ENCODE results near the gene IRAK4. TPM values are rescaled to one million over a fixed set of nuclear protein-coding genes. Genes with fewer than 3 reads are reported as not detected.
"Not testable (repeated sequence)": the region's sequence is repeated elsewhere in the genome, so short reads cannot be mapped to it uniquely, and the experiment has no call there.

The IRAK4 gene
- polyA plus RNA-seq, 1 donor (not counting 4 experiments of a cell fraction or from before 2014, with no cell fraction given) = 13.9 TPM

DNA sequence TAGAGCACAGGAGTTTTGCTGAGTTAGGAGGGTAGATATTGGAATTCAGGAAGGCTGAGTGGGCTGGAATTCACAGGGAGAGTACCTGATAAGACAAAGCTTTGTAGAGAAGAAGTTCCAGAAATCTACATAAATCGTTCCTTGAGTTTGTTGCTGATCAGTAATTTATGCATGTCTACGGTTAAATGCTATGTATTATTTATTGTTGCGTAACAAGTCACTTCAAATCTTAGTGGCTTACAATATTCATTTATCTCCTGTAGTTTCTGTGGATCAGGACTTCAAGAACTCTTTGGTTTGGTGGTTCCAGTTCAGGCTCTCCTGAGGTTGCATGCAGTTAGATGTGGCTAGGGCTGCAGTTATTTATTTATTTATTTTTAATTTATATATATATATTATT is 7.9 kb upstream of the IRAK4 start:
- Histone ChIP-seq H3K9me1 (ENCODE audit: control insufficient read depth, extremely low read depth, insufficient read depth, low read length) (no peaks in the 10 kb centered on the region), H3K36me3 (ENCODE audit: control insufficient read depth in 2 of 2, extremely low read depth in 1 of 2, insufficient read depth in 2 of 2, low read length in 2 of 2) (peaks cover 0 to 8% of the 10 kb centered on the region in 2 experiments), H2AFZ (ENCODE audit: control insufficient read depth, low read length) (no peak overlapping the region), H3K9ac (ENCODE audit: control insufficient read depth, extremely low read depth, insufficient read depth, low read length) (no peak overlapping the region), H3K4me2 (ENCODE audit: control insufficient read depth, extremely low read depth, insufficient read depth, low read depth, low read length) (no peak overlapping the region), H3K27me3 (ENCODE audit: control insufficient read depth, extremely low read depth, insufficient read depth, low read length) (no peaks in the 10 kb centered on the region), H3K27ac (ENCODE audit: control insufficient read depth, insufficient read depth, low read length) (no peak overlapping the region), H3K9me3 (ENCODE audit: control insufficient read depth, low read depth, low read length) (no peaks in the 10 kb centered on the region), H3K4me3 (ENCODE audit: control insufficient read depth in 2 of 3, extremely low read depth in 1 of 3, insufficient read depth in 2 of 3, low read depth in 1 of 3, low read length in 3 of 3) (no peak overlapping the region), H3K79me2 (ENCODE audit: control insufficient read depth, insufficient read depth, low read length) (peaks cover 3% of the 10 kb centered on the region), H3K4me1 (ENCODE audit: control insufficient read depth, extremely low read depth, insufficient read depth, low read length) (no peaks in the 10 kb centered on the region), H4K20me1 (ENCODE audit: control insufficient read depth, extremely low read depth, insufficient read depth, low read length) (no peaks in the 10 kb centered on the region)
- DNase-seq (ENCODE audit: low read depth, low spot score) (no peak), FAIRE-seq (no peak)
- TF ChIP-seq, protein P1, sequence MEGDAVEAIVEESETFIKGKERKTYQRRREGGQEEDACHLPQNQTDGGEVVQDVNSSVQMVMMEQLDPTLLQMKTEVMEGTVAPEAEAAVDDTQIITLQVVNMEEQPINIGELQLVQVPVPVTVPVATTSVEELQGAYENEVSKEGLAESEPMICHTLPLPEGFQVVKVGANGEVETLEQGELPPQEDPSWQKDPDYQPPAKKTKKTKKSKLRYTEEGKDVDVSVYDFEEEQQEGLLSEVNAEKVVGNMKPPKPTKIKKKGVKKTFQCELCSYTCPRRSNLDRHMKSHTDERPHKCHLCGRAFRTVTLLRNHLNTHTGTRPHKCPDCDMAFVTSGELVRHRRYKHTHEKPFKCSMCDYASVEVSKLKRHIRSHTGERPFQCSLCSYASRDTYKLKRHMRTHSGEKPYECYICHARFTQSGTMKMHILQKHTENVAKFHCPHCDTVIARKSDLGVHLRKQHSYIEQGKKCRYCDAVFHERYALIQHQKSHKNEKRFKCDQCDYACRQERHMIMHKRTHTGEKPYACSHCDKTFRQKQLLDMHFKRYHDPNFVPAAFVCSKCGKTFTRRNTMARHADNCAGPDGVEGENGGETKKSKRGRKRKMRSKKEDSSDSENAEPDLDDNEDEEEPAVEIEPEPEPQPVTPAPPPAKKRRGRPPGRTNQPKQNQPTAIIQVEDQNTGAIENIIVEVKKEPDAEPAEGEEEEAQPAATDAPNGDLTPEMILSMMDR (optimal IDR thresholded peaks at IDR 0.05 in 1 of 3, IDR thresholded peaks at IDR 0.05 in 1 of 3, conservative IDR thresholded peaks at IDR 0.05 in 1 of 3; ENCODE audit: extremely low read depth in 1 of 3, insufficient read depth in 2 of 3, low read length in 3 of 3) = no peak
- TF ChIP-seq EZH2 (IDR thresholded peaks at IDR 0.05; ENCODE audit: low read length) = no peak
- dilution Hi-C loops (cut with MboI; ENCODE audit: extremely low pct_ligation_motif_present, low sequenced_read_pairs) = no loop called here

- dilution Hi-C loops (cut with MboI; ENCODE audit: extremely low pct_ligation_motif_present, low sequenced_read_pairs); H4K20me1 ChIP-seq (ENCODE audit: control insufficient read depth, extremely low read depth, insufficient read depth, low read length); H3K79me2 ChIP-seq (ENCODE audit: control insufficient read depth, insufficient read depth, low read length); DNase-seq (ENCODE audit: low read depth, low spot score); FAIRE-seq; H3K36me3 ChIP-seq (ENCODE audit: control insufficient read depth in 2 of 2, extremely low read depth in 1 of 2, insufficient read depth in 2 of 2, low read length in 2 of 2); H3K4me1 ChIP-seq (ENCODE audit: control insufficient read depth, extremely low read depth, insufficient read depth, low read length); H3K9me3 ChIP-seq (ENCODE audit: control insufficient read depth, low read depth, low read length); H3K9me1 ChIP-seq (ENCODE audit: control insufficient read depth, extremely low read depth, insufficient read depth, low read length); H2AFZ ChIP-seq (ENCODE audit: control insufficient read depth, low read length); H3K4me3 ChIP-seq (ENCODE audit: control insufficient read depth in 2 of 3, extremely low read depth in 1 of 3, insufficient read depth in 2 of 3, low read depth in 1 of 3, low read length in 3 of 3); H3K9ac ChIP-seq (ENCODE audit: control insufficient read depth, extremely low read depth, insufficient read depth, low read length); H3K27me3 ChIP-seq (ENCODE audit: control insufficient read depth, extremely low read depth, insufficient read depth, low read length); H3K27ac ChIP-seq (ENCODE audit: control insufficient read depth, insufficient read depth, low read length); H3K4me2 ChIP-seq (ENCODE audit: control insufficient read depth, extremely low read depth, insufficient read depth, low read depth, low read length): not testable (repeated sequence)
Measured at GRCh38 chr12:43751360-43751759, 7.4 kb upstream of the IRAK4 start.

DNA sequence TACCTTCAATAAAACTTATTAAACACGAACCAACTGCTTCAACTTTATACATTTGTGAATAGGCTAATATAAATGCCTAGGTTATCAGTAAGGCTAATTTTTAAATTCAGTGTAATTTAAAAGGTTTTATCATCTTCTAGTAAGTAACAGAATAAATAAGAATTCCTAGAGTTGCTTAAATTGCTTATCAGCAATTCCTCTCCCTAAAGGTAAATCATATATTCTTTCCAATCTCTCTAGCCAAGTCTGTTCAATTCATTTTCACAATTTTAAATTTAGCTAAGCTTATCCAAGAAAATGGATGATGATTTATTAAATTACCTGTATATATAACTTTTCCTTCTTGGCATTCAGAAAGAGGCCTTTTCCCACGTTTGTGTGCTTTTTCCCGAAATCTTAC is 4.7 kb upstream of the IRAK4 start:
- Histone ChIP-seq H3K9ac (ENCODE audit: control insufficient read depth, extremely low read depth, insufficient read depth, low read length) (no peak overlapping the region), H3K9me1 (ENCODE audit: control insufficient read depth, extremely low read depth, insufficient read depth, low read length) (no peaks in the 10 kb centered on the region), H3K36me3 (ENCODE audit: control insufficient read depth in 2 of 2, extremely low read depth in 1 of 2, insufficient read depth in 2 of 2, low read length in 2 of 2) (peaks cover 0 to 8% of the 10 kb centered on the region in 2 experiments), H3K4me3 (ENCODE audit: control insufficient read depth in 2 of 3, extremely low read depth in 1 of 3, insufficient read depth in 2 of 3, low read depth in 1 of 3, low read length in 3 of 3) (no peak overlapping the region), H3K4me2 (ENCODE audit: control insufficient read depth, extremely low read depth, insufficient read depth, low read depth, low read length) (peak overlapping the region; percentile 14), H3K27ac (ENCODE audit: control insufficient read depth, insufficient read depth, low read length) (no peak overlapping the region), H4K20me1 (ENCODE audit: control insufficient read depth, extremely low read depth, insufficient read depth, low read length) (no peaks in the 10 kb centered on the region), H3K27me3 (ENCODE audit: control insufficient read depth, extremely low read depth, insufficient read depth, low read length) (no peaks in the 10 kb centered on the region), H3K79me2 (ENCODE audit: control insufficient read depth, insufficient read depth, low read length) (peaks cover 18% of the 10 kb centered on the region), H2AFZ (ENCODE audit: control insufficient read depth, low read length) (no peak overlapping the region), H3K4me1 (ENCODE audit: control insufficient read depth, extremely low read depth, insufficient read depth, low read length) (peaks cover 8% of the 10 kb centered on the region), H3K9me3 (ENCODE audit: control insufficient read depth, low read depth, low read length) (no peaks in the 10 kb centered on the region)
- DNase-seq (ENCODE audit: low read depth, low spot score) (no peak), FAIRE-seq (no peak)
- dilution Hi-C loops (cut with MboI; ENCODE audit: extremely low pct_ligation_motif_present, low sequenced_read_pairs) = no loop called here
- no peak for TF ChIP-seq EZH2 (IDR thresholded peaks at IDR 0.05; ENCODE audit: low read length)
- TF ChIP-seq, protein P1 (optimal IDR thresholded peaks at IDR 0.05 in 1 of 3, IDR thresholded peaks at IDR 0.05 in 1 of 3, conservative IDR thresholded peaks at IDR 0.05 in 1 of 3; ENCODE audit: extremely low read depth in 1 of 3, insufficient read depth in 2 of 3, low read length in 3 of 3) = no peak
